NT2/D1 (cell line): Measurements from ENCODE around the gene RINT1.
A peak's percentile ranks its signal among the peaks of the same experiment; 100 is the strongest.

Experiments used
- DNase-seq: peaks from one replicate; pipeline ENCODE4 v3.0.0-alpha.2; 2011; ENCODE audit warnings: low read depth, low spot score
- H3K27me3 ChIP-seq: 2 replicates; pipeline ENCODE4 v1.6.0; 2011; ENCODE audit warnings: mild to moderate bottlenecking; ENCODE audit not compliant: insufficient read length, insufficient read depth
- H3K36me3 ChIP-seq: 2 replicates; pipeline ENCODE4 v1.6.1; 2011; ENCODE audit warnings: mild to moderate bottlenecking, low read length, mixed read lengths; ENCODE audit not compliant: insufficient read depth, insufficient read length
- H3K4me1 ChIP-seq: 2 replicates; pipeline ENCODE4 v1.5.1; 2011; ENCODE audit not compliant: insufficient read depth, insufficient read length
- H3K4me3 ChIP-seq: 2 replicates; pipeline ENCODE4 v1.5.1; 2011; ENCODE audit warnings: low read depth; ENCODE audit not compliant: insufficient read length
- H3K9ac ChIP-seq: 2 replicates; pipeline ENCODE4 v1.6.0; 2011; ENCODE audit warnings: low read depth; ENCODE audit not compliant: insufficient read length
- H3K9me3 ChIP-seq: 2 replicates; pipeline ENCODE4 v1.5.1; 2011; ENCODE audit warnings: mild to moderate bottlenecking, low read length; ENCODE audit not compliant: insufficient read depth
- SUZ12 ChIP-seq: IDR thresholded peaks from 2 replicates; pipeline ENCODE4 v1.6.1; 2011; ENCODE audit not compliant: insufficient read length, insufficient read depth; ENCODE audit errors: extremely low read depth
- YY1 ChIP-seq: IDR thresholded peaks from 2 replicates; pipeline ENCODE4 v1.6.1; 2011; ENCODE audit not compliant: insufficient read length, insufficient read depth
- ZNF274 ChIP-seq: IDR thresholded peaks from 2 replicates; pipeline ENCODE4 v1.6.1; 2011; ENCODE audit warnings: mild to moderate bottlenecking, low read depth, low read length

RINT1 gene

GRCh38 chr7:105602325-105603305 is 70.6 kb downstream of the RINT1 start:
- DNase-seq: no peak
- Histone ChIP-seq H3K27me3 (no peaks in the 10 kb centered on the region), H3K4me1 (no peaks in the 10 kb centered on the region), H3K9me3 (no peaks in the 10 kb centered on the region), H3K36me3 (no peaks in the 10 kb centered on the region), H3K9ac (no peak overlapping the region), H3K4me3 (no peak overlapping the region)
- no peak for TF ChIP-seq YY1
- no peak for TF ChIP-seq ZNF274
- TF ChIP-seq SUZ12: no peak

GRCh38 chr7:105610165-105610930 is 78.3 kb downstream of the RINT1 start:
- Histone ChIP-seq H3K27me3 (no peaks in the 10 kb centered on the region), H3K4me1 (peaks cover 2% of the 10 kb centered on the region), H3K36me3 (peaks cover 20% of the 10 kb centered on the region), H3K9me3 (no peaks in the 10 kb centered on the region), H3K4me3 (no peak overlapping the region), H3K9ac (no peak overlapping the region)
- TF ChIP-seq SUZ12 (no peak), YY1 (no peak), ZNF274 (no peak)
- DNase-seq: no peak

GRCh38 chr7:105611856-105612775 is 80.1 kb downstream of the RINT1 start:
- Histone ChIP-seq H3K4me3 (no peak overlapping the region), H3K27me3 (no peaks in the 10 kb centered on the region), H3K9me3 (no peaks in the 10 kb centered on the region), H3K36me3 (peaks cover 20% of the 10 kb centered on the region), H3K4me1 (peaks cover 2% of the 10 kb centered on the region), H3K9ac (no peak overlapping the region)
- no peak for TF ChIP-seq ZNF274
- no peak for TF ChIP-seq SUZ12
- no peak for TF ChIP-seq YY1
- DNase-seq: no peak

GRCh38 chr7:105612806-105613205 is 80.8 kb downstream of the RINT1 start:
- Histone ChIP-seq H3K9ac (no peak overlapping the region), H3K4me3 (no peak overlapping the region), H3K9me3 (no peaks in the 10 kb centered on the region), H3K36me3 (peaks cover 20% of the 10 kb centered on the region), H3K4me1 (peaks cover 2% of the 10 kb centered on the region), H3K27me3 (no peaks in the 10 kb centered on the region)
- DNase-seq: no peak
- TF ChIP-seq SUZ12: no peak
- no peak for TF ChIP-seq ZNF274
- no peak for TF ChIP-seq YY1

DNA sequence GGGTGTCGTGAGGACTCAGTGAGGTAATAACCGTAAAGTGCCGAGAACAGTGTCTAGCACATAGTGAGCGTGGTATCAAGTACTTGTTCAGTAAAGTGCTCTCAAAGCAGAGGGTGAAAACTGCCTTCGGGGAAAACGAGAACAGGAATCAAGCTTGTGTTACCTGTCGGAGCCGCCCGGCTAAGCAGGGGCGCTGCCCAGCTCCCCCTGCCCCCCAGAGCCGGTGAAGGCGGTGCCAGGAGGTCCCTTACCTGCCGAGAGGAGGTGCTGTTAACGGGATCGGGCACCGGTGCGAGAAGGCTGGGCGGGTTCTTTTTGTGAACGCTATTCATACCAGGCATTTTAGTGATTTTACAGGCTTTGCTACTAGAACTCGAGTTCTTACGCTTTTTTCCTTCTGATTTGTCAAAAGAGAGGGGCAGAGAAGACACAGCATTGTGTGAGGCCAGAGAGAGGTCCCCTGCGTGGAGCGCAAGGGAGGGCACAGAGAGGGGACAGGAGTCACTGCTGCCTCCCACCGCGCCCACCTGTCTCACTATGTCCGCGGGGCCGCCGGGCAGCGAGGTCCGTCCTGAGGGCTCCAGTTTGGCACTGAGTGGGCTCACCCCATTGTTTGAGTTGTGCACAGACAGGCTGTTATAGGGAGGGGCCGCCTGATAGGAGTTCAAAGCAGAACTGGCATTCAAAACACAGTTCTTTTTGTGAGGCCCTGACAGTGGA is 81.8 kb downstream of the RINT1 start:
- Histone ChIP-seq H3K9ac (no peak overlapping the region), H3K36me3 (peaks cover 20% of the 10 kb centered on the region), H3K4me3 (no peak overlapping the region), H3K27me3 (no peaks in the 10 kb centered on the region), H3K4me1 (peaks cover 2% of the 10 kb centered on the region), H3K9me3 (no peaks in the 10 kb centered on the region)
- DNase-seq: no peak
- TF ChIP-seq SUZ12: no peak
- TF ChIP-seq ZNF274: no peak
- no peak for TF ChIP-seq YY1

GRCh38 chr7:105614341-105614840 is 82.4 kb downstream of the RINT1 start:
- Histone ChIP-seq H3K9me3 (no peaks in the 10 kb centered on the region), H3K9ac (peak overlapping the region; percentile 21), H3K36me3 (peaks cover 20% of the 10 kb centered on the region), H3K27me3 (no peaks in the 10 kb centered on the region), H3K4me3 (no peak overlapping the region), H3K4me1 (peaks cover 2% of the 10 kb centered on the region)
- no peak for DNase-seq
- TF ChIP-seq SUZ12: no peak
- no peak for TF ChIP-seq YY1
- no peak for TF ChIP-seq ZNF274
